ENCODE measurements around the gene OR2F1.

DNA sequence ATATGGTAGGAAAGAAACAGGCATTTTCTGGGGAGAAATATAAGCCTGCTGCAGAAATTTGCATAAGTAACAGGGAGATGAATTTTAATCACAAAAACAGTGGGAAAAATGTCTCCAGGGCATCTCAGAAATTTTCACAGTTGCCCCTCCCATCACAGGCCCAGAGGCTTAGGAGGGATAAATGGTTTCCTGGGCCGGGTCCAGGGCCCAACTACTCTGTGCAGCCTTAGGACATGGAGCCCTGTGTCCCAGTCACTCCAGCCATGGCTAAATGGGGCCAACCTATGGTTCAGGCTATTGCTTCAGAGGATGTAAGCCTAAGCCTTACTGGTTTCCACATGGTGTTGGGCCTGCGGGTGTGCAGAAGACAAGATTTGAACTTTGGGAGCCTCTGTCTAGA lies 54.7 kb downstream of the OR2F1 start:
- TF ChIP-seq, protein P1, sequence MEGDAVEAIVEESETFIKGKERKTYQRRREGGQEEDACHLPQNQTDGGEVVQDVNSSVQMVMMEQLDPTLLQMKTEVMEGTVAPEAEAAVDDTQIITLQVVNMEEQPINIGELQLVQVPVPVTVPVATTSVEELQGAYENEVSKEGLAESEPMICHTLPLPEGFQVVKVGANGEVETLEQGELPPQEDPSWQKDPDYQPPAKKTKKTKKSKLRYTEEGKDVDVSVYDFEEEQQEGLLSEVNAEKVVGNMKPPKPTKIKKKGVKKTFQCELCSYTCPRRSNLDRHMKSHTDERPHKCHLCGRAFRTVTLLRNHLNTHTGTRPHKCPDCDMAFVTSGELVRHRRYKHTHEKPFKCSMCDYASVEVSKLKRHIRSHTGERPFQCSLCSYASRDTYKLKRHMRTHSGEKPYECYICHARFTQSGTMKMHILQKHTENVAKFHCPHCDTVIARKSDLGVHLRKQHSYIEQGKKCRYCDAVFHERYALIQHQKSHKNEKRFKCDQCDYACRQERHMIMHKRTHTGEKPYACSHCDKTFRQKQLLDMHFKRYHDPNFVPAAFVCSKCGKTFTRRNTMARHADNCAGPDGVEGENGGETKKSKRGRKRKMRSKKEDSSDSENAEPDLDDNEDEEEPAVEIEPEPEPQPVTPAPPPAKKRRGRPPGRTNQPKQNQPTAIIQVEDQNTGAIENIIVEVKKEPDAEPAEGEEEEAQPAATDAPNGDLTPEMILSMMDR (IDR thresholded peaks at IDR 0.05 in 8 of 11, conservative IDR thresholded peaks at IDR 0.05 in 3 of 11), result no peak
- no peak for TF ChIP-seq POLR2AphosphoS5 (IDR thresholded peaks at IDR 0.05)
